ENCODE measurements around the gene ITPKA. TPM values are rescaled to one million over a fixed set of nuclear protein-coding genes. Genes with fewer than 3 reads are reported as not detected.

Gene ITPKA
- total RNA-seq, 1 donor: 1.1 TPM

Small RNAs within 50 kb of the gene (small RNA-seq; reads per million reads assigned to genes)
- not detected for gene RNU6-1169P

Other genes with a start within 250 kb of the ITPKA start
- gene OIP5, start 161.3 kb upstream of the ITPKA start, total RNA-seq: 5.7 TPM
- gene NUSAP1, start 161.0 kb upstream of the ITPKA start, total RNA-seq: 10.5 TPM
- gene NDUFAF1, start 91.4 kb upstream of the ITPKA start, total RNA-seq: 7.3 TPM
- 15.1 TPM for gene RTF1, start 76.8 kb upstream of the ITPKA start, total RNA-seq
- gene LTK, start 20.0 kb downstream of the ITPKA start, total RNA-seq: 1.6 TPM
- gene RPAP1, start 50.4 kb downstream of the ITPKA start, total RNA-seq: 29.4 TPM
- gene TYRO3, start 65.3 kb downstream of the ITPKA start, total RNA-seq: 3.0 TPM
- 23.4 TPM for gene MGA, start 166.5 kb downstream of the ITPKA start, total RNA-seq

Measured in hematopoietic multipotent progenitor cell (in vitro differentiated cells).